ENCODE measurements around the gene LRRC18.

LRRC18 gene

DNA sequence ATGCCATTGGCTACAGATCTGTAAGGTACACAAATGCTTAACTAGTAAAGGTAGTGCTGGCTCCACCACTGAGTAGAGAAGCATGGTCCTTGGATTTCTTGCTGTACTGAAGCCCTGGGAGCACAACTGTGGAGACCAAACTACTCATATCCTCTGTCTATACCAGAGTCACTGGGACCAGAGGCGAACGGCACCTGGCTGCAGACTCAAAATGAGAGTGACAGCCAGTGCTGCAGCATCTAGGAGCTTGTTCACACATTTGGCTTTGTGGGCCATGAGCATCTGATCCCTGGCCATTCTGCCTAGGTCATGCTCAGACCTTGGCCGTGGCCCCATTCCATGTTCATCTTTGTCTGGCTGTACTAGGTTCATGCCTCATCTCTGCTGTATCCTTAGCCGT lies 31.9 kb downstream of the LRRC18 start:
- Histone ChIP-seq H3K4me3 (ENCODE audit: extremely low read depth, insufficient read depth, low read length, poor library complexity, severe bottlenecking) (no peak overlapping the region), H3K9me3 (ENCODE audit: control insufficient read depth, low read length) (no peaks in the 10 kb centered on the region), H3K36me3 (ENCODE audit: control insufficient read depth, insufficient read depth, low read length) (no peaks in the 10 kb centered on the region), H3K4me1 (ENCODE audit: control insufficient read depth, insufficient read depth, low read length, poor library complexity, severe bottlenecking) (no peaks in the 10 kb centered on the region), H3K27ac (ENCODE audit: low read depth, low read length, severe bottlenecking) (no peak overlapping the region)
- 78 to 95% methylated on average over 3 to 4 of the region's 4 CpGs for WGBS, 2 experiments (ENCODE audit: insufficient coverage in 2 of 2)

DNA sequence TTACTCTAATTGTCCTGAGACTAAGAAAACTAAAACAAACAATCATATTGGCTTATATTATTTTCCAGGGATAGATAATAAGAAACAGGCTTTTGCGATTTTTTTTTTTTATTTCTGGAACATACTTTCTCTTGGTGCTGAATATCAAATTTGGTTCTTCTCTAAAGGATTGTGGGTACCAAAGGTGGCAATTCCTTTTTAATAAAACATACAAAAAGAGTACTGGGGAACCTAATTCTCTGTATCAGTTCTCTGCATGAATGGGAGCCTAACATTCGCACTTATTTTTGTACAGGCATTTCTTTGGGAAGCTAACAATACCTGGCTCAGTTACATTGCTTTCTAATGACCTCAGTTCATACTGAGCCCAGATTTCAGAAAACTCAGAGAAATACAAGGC lies 32.8 kb downstream of the LRRC18 start:
- no peaks in the 10 kb centered on the region for H3K9me3 ChIP-seq (ENCODE audit: control insufficient read depth, low read length)
- H3K4me1 ChIP-seq (ENCODE audit: control insufficient read depth, insufficient read depth, low read length, poor library complexity, severe bottlenecking) = no peaks in the 10 kb centered on the region
- H3K36me3 ChIP-seq (ENCODE audit: control insufficient read depth, insufficient read depth, low read length) = no peaks in the 10 kb centered on the region
- WGBS, 2 experiments (ENCODE audit: insufficient coverage in 2 of 2) = 92 to 100% methylated on average over 1 of the region's 2 CpGs
- H3K4me3 ChIP-seq (ENCODE audit: extremely low read depth, insufficient read depth, low read length, poor library complexity, severe bottlenecking) = no peak overlapping the region
- H3K27ac ChIP-seq (ENCODE audit: low read depth, low read length, severe bottlenecking) = no peak overlapping the region

DNA sequence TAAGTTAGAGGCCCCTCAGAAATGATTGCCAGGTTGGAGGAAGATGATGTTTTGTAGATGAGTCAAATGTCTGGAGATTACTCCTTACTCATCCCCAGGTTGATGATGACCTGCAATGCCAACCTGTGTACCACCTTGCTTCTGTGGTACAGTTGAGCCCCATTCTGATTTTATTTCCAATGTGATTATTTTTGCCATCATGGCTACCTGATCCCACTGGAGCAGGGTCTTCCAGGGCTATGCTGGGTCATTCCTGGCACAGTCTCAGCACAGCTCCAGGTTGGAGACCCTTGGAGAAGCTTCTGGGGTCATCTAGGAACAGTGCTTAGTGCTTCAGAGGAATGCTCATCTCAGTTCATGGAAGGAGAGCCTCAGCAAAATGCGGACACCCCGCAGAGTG lies 34.3 kb downstream of the LRRC18 start:
- WGBS, 2 experiments (ENCODE audit: insufficient coverage in 2 of 2) = 100% methylated on average over 2 of the region's 2 CpGs
- Histone ChIP-seq H3K4me3 (ENCODE audit: extremely low read depth, insufficient read depth, low read length, poor library complexity, severe bottlenecking) (no peak overlapping the region), H3K36me3 (ENCODE audit: control insufficient read depth, insufficient read depth, low read length) (no peaks in the 10 kb centered on the region), H3K4me1 (ENCODE audit: control insufficient read depth, insufficient read depth, low read length, poor library complexity, severe bottlenecking) (no peaks in the 10 kb centered on the region), H3K9me3 (ENCODE audit: control insufficient read depth, low read length) (no peaks in the 10 kb centered on the region), H3K27ac (ENCODE audit: low read depth, low read length, severe bottlenecking) (no peak overlapping the region)

DNA sequence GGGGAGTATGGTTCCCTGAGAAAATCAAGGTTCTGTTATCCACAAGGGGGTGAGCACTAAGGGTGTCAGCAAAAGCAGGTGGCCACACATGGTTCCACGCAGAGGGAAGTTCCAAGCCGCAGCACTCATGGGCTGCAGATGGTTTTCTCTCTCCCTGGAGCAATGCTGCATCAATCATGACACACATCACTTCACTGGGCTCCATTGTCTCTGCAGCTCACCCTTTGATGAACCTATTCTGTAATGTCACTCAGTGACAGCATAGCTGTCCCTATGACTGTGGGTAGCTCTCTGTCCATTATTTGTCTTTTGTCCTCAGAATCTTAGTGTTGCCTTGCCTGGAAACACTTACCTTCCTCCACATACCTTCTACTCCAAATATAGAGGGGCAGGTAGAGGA lies 34.8 kb downstream of the LRRC18 start:
- Histone ChIP-seq H3K4me3 (ENCODE audit: extremely low read depth, insufficient read depth, low read length, poor library complexity, severe bottlenecking) (no peak overlapping the region), H3K9me3 (ENCODE audit: control insufficient read depth, low read length) (no peaks in the 10 kb centered on the region), H3K36me3 (ENCODE audit: control insufficient read depth, insufficient read depth, low read length) (no peaks in the 10 kb centered on the region), H3K27ac (ENCODE audit: low read depth, low read length, severe bottlenecking) (no peak overlapping the region), H3K4me1 (ENCODE audit: control insufficient read depth, insufficient read depth, low read length, poor library complexity, severe bottlenecking) (no peaks in the 10 kb centered on the region)
- WGBS, 2 experiments (ENCODE audit: insufficient coverage in 2 of 2) = 73 to 86% methylated on average over 2 of the region's 2 CpGs

DNA sequence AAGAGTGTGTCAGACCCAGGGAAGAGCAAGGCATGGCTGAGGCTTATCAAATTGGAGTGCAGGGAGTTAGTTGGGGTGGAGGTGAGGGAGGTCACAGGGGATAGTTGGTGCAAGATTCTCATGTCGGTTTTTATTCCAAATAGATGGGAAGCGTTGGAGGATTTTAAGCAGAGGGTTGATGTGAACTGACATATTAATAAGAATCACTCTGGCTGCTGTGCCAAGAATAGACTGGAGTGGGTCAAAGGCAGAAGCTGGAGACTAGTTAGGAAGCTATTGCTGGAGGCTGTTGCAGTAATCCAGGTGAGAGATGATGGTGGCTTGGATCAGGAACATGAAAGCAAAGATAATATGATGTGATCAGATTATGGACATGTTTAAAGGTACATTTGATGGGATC lies 36.5 kb downstream of the LRRC18 start:
- Histone ChIP-seq H3K4me3 (ENCODE audit: extremely low read depth, insufficient read depth, low read length, poor library complexity, severe bottlenecking) (no peak overlapping the region), H3K9me3 (ENCODE audit: control insufficient read depth, low read length) (no peaks in the 10 kb centered on the region), H3K36me3 (ENCODE audit: control insufficient read depth, insufficient read depth, low read length) (no peaks in the 10 kb centered on the region), H3K4me1 (ENCODE audit: control insufficient read depth, insufficient read depth, low read length, poor library complexity, severe bottlenecking) (no peaks in the 10 kb centered on the region), H3K27ac (ENCODE audit: low read depth, low read length, severe bottlenecking) (no peak overlapping the region)
- WGBS, 2 experiments (ENCODE audit: insufficient coverage in 2 of 2) = 85 to 96% methylated on average over 2 of the region's 2 CpGs

DNA sequence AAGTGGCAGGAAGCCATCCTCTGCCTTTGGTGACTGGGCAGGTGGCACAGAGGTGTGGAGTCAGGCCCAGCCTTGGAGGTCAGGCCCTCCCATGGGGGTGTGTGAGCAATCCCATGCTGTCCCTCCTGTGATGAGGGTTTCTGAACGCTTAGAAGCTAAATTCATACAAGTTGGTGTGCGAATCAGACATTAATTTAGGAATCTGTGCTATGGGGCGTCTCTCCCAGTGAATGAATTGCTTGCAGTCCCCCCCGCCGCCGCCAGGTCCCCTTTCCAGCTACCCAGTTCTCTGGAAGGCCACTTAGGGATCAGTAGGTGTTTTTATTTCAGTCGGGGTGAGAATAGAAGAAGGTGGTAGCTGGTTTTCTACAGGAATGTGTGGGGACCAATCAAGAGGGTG lies 37.5 kb downstream of the LRRC18 start:
- no peak overlapping the region for H3K4me3 ChIP-seq (ENCODE audit: extremely low read depth, insufficient read depth, low read length, poor library complexity, severe bottlenecking)
- no peaks in the 10 kb centered on the region for H3K36me3 ChIP-seq (ENCODE audit: control insufficient read depth, insufficient read depth, low read length)
- H3K27ac ChIP-seq (ENCODE audit: low read depth, low read length, severe bottlenecking) = no peak overlapping the region
- WGBS, 2 experiments (ENCODE audit: insufficient coverage in 2 of 2) = 87 to 93% methylated on average over 6 of the region's 7 CpGs
- no peaks in the 10 kb centered on the region for H3K4me1 ChIP-seq (ENCODE audit: control insufficient read depth, insufficient read depth, low read length, poor library complexity, severe bottlenecking)
- no peaks in the 10 kb centered on the region for H3K9me3 ChIP-seq (ENCODE audit: control insufficient read depth, low read length)

DNA sequence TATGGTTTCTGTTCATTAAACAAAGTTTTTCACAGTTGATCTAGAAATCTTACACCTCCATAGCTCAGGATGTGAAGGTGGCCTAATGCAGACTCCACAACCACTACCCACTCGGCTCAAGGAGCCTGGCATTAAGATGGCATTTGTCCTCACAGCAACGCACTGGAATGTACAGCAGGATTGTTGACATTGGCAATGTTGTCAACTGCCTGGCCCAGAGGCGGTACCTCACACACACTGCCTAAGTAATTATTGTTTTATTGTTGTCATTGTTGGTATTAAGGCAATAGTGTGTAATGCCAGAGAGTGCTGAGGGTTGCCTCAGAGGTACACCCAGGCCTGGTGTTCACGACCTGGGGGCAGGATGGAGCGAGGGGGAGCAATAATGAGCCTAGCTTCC lies 38.3 kb downstream of the LRRC18 start:
- Histone ChIP-seq H3K27ac (ENCODE audit: low read depth, low read length, severe bottlenecking) (no peak overlapping the region), H3K36me3 (ENCODE audit: control insufficient read depth, insufficient read depth, low read length) (no peaks in the 10 kb centered on the region), H3K4me3 (ENCODE audit: extremely low read depth, insufficient read depth, low read length, poor library complexity, severe bottlenecking) (no peak overlapping the region), H3K4me1 (ENCODE audit: control insufficient read depth, insufficient read depth, low read length, poor library complexity, severe bottlenecking) (no peaks in the 10 kb centered on the region), H3K9me3 (ENCODE audit: control insufficient read depth, low read length) (no peaks in the 10 kb centered on the region)
- WGBS, 2 experiments (ENCODE audit: insufficient coverage in 2 of 2) = 83 to 84% methylated on average over 2 to 3 of the region's 5 CpGs

DNA sequence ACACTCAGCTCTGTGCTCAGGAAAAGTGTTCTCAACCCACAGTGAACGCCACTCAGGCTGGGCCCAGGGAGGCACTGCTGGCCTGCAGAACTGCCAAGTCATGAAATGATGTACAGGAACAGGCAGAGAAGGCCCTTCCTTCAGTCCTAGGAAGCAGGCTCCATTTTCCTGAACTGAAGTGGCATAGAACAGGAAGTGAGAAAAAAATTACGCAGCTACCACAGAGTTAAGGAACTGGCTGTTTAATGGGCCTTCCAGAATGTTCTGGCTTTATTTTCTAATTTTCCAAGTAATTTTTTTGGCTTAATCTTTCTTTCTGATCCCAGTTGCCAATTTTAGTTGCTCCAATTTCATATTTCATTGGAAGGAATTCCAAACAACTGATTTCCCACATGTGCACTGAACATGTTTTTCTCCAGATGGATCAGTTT lies 39.3 kb downstream of the LRRC18 start:
- no peaks in the 10 kb centered on the region for H3K4me1 ChIP-seq (ENCODE audit: control insufficient read depth, insufficient read depth, low read length, poor library complexity, severe bottlenecking)
- 79 to 100% methylated on average over 2 of the region's 2 CpGs for WGBS, 2 experiments (ENCODE audit: insufficient coverage in 2 of 2)
- no peak overlapping the region for H3K4me3 ChIP-seq (ENCODE audit: extremely low read depth, insufficient read depth, low read length, poor library complexity, severe bottlenecking)
- no peaks in the 10 kb centered on the region for H3K36me3 ChIP-seq (ENCODE audit: control insufficient read depth, insufficient read depth, low read length)
- no peaks in the 10 kb centered on the region for H3K9me3 ChIP-seq (ENCODE audit: control insufficient read depth, low read length)
- no peak overlapping the region for H3K27ac ChIP-seq (ENCODE audit: low read depth, low read length, severe bottlenecking)

DNA sequence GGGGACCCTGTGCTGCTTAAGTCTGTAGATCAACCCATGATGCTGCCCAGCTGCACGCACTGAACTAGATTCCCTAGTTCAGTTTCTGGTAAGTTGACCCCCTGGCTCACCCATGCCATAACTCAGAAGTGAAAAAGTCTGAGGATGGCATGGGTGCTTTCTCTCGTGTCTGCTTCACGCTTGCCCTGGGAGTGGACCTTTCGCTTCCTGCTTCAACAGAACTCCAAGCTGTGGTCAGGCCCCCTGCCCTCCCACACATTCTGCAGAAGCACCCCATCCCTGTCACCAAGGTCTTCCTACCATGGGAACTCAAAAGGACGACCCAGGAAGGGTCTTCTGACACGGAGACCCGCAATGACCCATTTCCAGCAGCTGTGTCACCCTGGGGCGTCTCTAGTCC lies 39.9 kb downstream of the LRRC18 start:
- Histone ChIP-seq H3K4me1 (ENCODE audit: control insufficient read depth, insufficient read depth, low read length, poor library complexity, severe bottlenecking) (no peaks in the 10 kb centered on the region), H3K36me3 (ENCODE audit: control insufficient read depth, insufficient read depth, low read length) (no peaks in the 10 kb centered on the region), H3K9me3 (ENCODE audit: control insufficient read depth, low read length) (no peaks in the 10 kb centered on the region), H3K4me3 (ENCODE audit: extremely low read depth, insufficient read depth, low read length, poor library complexity, severe bottlenecking) (no peak overlapping the region), H3K27ac (ENCODE audit: low read depth, low read length, severe bottlenecking) (no peak overlapping the region)
- WGBS, 2 experiments (ENCODE audit: insufficient coverage in 2 of 2) = 94 to 98% methylated on average over 6 to 7 of the region's 8 CpGs

DNA sequence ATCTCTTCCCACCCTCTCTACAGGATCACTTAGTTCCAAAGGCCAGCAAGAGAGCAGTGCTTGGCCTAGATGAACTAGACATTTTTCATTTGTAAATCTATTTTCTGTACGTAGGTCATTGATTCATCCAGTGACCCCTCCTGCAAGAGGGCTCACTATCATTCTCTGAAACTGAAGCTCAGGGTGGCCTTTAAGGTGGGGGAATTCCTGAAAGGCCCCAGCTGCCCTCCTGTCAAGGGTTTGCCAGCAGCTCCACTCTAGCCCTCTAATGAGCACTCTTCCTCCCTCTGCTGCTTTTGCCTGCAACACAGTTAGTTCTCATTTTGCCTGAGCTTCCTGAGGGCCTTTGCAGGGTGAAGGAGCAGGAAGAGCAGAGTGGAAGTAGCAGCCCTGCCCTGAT lies 41.2 kb downstream of the LRRC18 start:
- H3K36me3 ChIP-seq (ENCODE audit: control insufficient read depth, insufficient read depth, low read length) = no peaks in the 10 kb centered on the region
- no peaks in the 10 kb centered on the region for H3K9me3 ChIP-seq (ENCODE audit: control insufficient read depth, low read length)
- H3K4me1 ChIP-seq (ENCODE audit: control insufficient read depth, insufficient read depth, low read length, poor library complexity, severe bottlenecking) = no peaks in the 10 kb centered on the region
- H3K4me3 ChIP-seq (ENCODE audit: extremely low read depth, insufficient read depth, low read length, poor library complexity, severe bottlenecking) = no peak overlapping the region
- WGBS, 2 experiments (ENCODE audit: insufficient coverage in 2 of 2) = 83 to 86% methylated on average over 1 of the region's 1 CpG
- no peak overlapping the region for H3K27ac ChIP-seq (ENCODE audit: low read depth, low read length, severe bottlenecking)

DNA sequence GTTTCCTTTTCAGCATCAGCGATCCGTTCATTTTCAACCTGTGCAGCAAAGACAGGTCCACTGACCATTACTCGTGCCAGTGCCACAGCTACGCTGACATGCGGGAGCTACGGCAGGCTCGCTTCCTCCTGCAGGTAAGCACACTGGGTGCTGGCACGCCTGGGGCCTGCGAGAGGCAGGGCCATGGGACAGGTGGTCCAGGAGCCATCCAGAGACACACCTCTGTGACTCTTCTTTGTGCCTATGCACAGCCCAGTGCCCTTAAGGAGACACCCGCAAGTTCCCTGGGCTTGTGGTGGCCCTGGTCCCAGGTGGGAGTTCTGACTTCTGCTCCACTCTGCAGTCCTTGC lies 42.2 kb downstream of the LRRC18 start:
- no peak overlapping the region for H3K4me3 ChIP-seq (ENCODE audit: extremely low read depth, insufficient read depth, low read length, poor library complexity, severe bottlenecking)
- H3K27ac ChIP-seq (ENCODE audit: low read depth, low read length, severe bottlenecking) = no peak overlapping the region
- WGBS, 2 experiments (ENCODE audit: insufficient coverage in 2 of 2) = 91 to 94% methylated on average over 9 to 10 of the region's 10 CpGs
- H3K4me1 ChIP-seq (ENCODE audit: control insufficient read depth, insufficient read depth, low read length, poor library complexity, severe bottlenecking) = no peaks in the 10 kb centered on the region
- H3K9me3 ChIP-seq (ENCODE audit: control insufficient read depth, low read length) = no peaks in the 10 kb centered on the region
- no peaks in the 10 kb centered on the region for H3K36me3 ChIP-seq (ENCODE audit: control insufficient read depth, insufficient read depth, low read length)

Data from mesodermal cell (in vitro differentiated cells).